SK-N-SH treated with all-trans-retinoic acid at 6 μM for 48 hours (cell line): Measurements from ENCODE around the gene TIMP2.

Experiments
- ATAC-seq: fragments of 200-7000 bp; cut with Tn5 transposase; 3 replicates; pipeline ENCODE4 v1.9.1; 2020; ENCODE audit warnings: mild to moderate bottlenecking, moderate library complexity
- ARNTL ChIP-seq: fragments of 450-650 bp; formaldehyde crosslinking; IDR thresholded peaks from 2 replicates; pipeline ENCODE4 v1.5.0; 2020; ENCODE audit warnings: low read depth, mild to moderate bottlenecking, moderate library complexity, borderline replicate concordance
- BACH2 ChIP-seq: fragments of 250-450 bp; sonication (Bioruptor Pico); IDR thresholded peaks from 2 replicates; pipeline ENCODE4 v1.9.0; 2021; ENCODE audit warnings: mild to moderate bottlenecking, borderline replicate concordance
- CREB5 ChIP-seq: fragments of 250-450 bp; sonication (Bioruptor Pico); IDR thresholded peaks from 2 replicates; pipeline ENCODE4 v1.5.1; 2020; ENCODE audit warnings: low read depth, mild to moderate bottlenecking, moderate library complexity
- CSDC2 ChIP-seq: fragments of 250-450 bp; sonication (Bioruptor Pico); IDR thresholded peaks from 2 replicates; pipeline ENCODE4 v1.5.0; 2020; ENCODE audit warnings: mild to moderate bottlenecking, moderate library complexity
- ESRRG ChIP-seq: fragments of 250-450 bp; sonication (Bioruptor Pico); IDR thresholded peaks from 2 replicates; pipeline ENCODE4 v1.6.1; 2021; ENCODE audit warnings: mild to moderate bottlenecking
- ISL1 ChIP-seq: fragments of 250-450 bp; sonication (Bioruptor Pico); IDR thresholded peaks from 2 replicates; pipeline ENCODE4 v2.1.2; 2022; ENCODE audit warnings: mild to moderate bottlenecking, moderate library complexity
- OSR1 ChIP-seq: fragments of 250-450 bp; sonication (Bioruptor Pico); IDR thresholded peaks from 2 replicates; pipeline ENCODE4 v1.8.0; 2022; ENCODE audit warnings: moderate library complexity, mild to moderate bottlenecking, inconsistent platforms
- PPARA ChIP-seq: fragments of 250-450 bp; sonication (Bioruptor Pico); IDR thresholded peaks from 2 replicates; pipeline ENCODE4 v1.5.0; 2020; ENCODE audit warnings: mild to moderate bottlenecking, borderline replicate concordance
- RARB ChIP-seq: fragments of 250-450 bp; sonication (Bioruptor Pico); IDR thresholded peaks from 2 replicates; pipeline ENCODE4 v1.8.0; 2021; ENCODE audit warnings: mild to moderate bottlenecking, moderate library complexity
- SNAI2 ChIP-seq: fragments of 250-450 bp; sonication (Bioruptor Pico); IDR thresholded peaks from 2 replicates; pipeline ENCODE4 v1.5.0; 2020; ENCODE audit warnings: mild to moderate bottlenecking, moderate library complexity
- TSHZ2 ChIP-seq: fragments of 250-450 bp; sonication (Bioruptor Pico); IDR thresholded peaks from 2 replicates; pipeline ENCODE4 v1.5.0; 2020; ENCODE audit warnings: mild to moderate bottlenecking, moderate library complexity
- ZC3H10 ChIP-seq: fragments of 250-450 bp; sonication (Bioruptor Pico); IDR thresholded peaks from 2 replicates; pipeline ENCODE4 v1.5.1; 2021; ENCODE audit warnings: mild to moderate bottlenecking, moderate library complexity
- ZFP3 ChIP-seq: fragments of 250-450 bp; sonication (Bioruptor Pico); IDR thresholded peaks from 2 replicates; pipeline ENCODE4 v1.5.0; 2020; ENCODE audit warnings: mild to moderate bottlenecking, moderate library complexity
- ZFP30 ChIP-seq: fragments of 450-650 bp; formaldehyde crosslinking; IDR thresholded peaks from 2 replicates; pipeline ENCODE4 v1.5.0; 2022; ENCODE audit warnings: mild to moderate bottlenecking, moderate library complexity
- ZNF565 ChIP-seq: fragments of 450-650 bp; formaldehyde crosslinking; conservative IDR thresholded peaks from 2 replicates; pipeline ENCODE4 v1.5.0; 2020; ENCODE audit warnings: low read depth, mild to moderate bottlenecking, moderate library complexity
- ZNF70 ChIP-seq: fragments of 450-650 bp; formaldehyde crosslinking; IDR thresholded peaks from 2 replicates; pipeline ENCODE4 v1.5.0; 2020; ENCODE audit warnings: mild to moderate bottlenecking, moderate library complexity
- TF ChIP-seq, protein P1 (sequence below): fragments of 250-450 bp; sonication (Bioruptor Pico); IDR thresholded peaks from 2 replicates; pipeline ENCODE4 v1.8.0; 2020; ENCODE audit warnings: mild to moderate bottlenecking, moderate library complexity, borderline replicate concordance
- TF ChIP-seq, protein P2 (sequence below): fragments of 250-450 bp; sonication (Bioruptor Pico); IDR thresholded peaks from 2 replicates; pipeline ENCODE4 v1.5.1; 2021; ENCODE audit warnings: mild to moderate bottlenecking, moderate library complexity

TIMP2 gene

GRCh38 chr17:78822552-78822951 is 102.6 kb downstream of the TIMP2 start (continued):
- TF ChIP-seq TSHZ2 (CRISPR knock-in tag) (no peak), RARB (CRISPR knock-in tag) (no peak), CREB5 (no peak), CSDC2 (no peak), SNAI2 (no peak), ZNF70 (CRISPR knock-in tag) (no peak)
- TF ChIP-seq, protein P1, sequence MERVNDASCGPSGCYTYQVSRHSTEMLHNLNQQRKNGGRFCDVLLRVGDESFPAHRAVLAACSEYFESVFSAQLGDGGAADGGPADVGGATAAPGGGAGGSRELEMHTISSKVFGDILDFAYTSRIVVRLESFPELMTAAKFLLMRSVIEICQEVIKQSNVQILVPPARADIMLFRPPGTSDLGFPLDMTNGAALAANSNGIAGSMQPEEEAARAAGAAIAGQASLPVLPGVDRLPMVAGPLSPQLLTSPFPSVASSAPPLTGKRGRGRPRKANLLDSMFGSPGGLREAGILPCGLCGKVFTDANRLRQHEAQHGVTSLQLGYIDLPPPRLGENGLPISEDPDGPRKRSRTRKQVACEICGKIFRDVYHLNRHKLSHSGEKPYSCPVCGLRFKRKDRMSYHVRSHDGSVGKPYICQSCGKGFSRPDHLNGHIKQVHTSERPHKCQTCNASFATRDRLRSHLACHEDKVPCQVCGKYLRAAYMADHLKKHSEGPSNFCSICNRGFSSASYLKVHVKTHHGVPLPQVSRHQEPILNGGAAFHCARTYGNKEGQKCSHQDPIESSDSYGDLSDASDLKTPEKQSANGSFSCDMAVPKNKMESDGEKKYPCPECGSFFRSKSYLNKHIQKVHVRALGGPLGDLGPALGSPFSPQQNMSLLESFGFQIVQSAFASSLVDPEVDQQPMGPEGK (CRISPR knock-in tag) = no peak

DNA sequence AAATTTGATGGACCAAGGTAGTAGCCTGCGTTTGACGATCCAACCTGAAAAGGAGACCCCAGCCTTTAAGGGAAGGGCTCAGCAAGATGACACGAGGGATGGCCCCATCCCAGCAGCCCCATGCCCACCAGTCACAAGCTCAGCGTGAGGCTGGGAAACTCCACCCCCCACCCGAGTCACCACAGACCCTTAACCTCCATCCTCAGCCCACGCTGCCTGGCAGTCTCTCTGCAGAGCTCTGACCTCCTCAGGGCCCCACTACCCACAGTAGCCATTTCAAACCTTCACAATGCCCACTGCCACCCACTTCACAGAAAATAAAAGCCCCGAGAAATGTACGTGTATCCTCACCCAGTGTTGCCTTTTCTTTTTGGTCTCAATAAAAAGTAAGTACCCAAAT is 103.2 kb downstream of the TIMP2 start:
- ATAC-seq = no peak
- TF ChIP-seq ESRRG (CRISPR knock-in tag) = no peak

DNA sequence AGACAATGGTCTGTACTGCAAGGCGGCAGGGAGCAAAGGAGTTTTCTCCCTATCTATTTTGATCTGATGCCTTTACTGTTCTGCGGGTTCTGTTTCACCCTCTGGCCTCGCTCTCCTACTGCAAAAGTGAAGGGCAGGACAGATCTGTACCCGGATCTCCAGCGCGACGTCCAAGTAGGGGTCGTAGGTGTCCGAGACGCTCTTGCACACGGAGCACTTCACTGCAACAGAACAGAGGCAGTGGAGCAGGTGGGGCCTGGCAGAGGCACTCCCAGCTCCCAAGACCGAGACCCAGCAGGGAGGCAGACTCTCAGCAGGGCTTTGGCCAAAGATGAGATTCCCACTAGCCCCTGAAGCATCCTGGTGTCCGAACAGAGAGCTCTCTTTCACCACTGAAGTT is 104.3 kb downstream of the TIMP2 start:
- TF ChIP-seq ZNF565 (CRISPR knock-in tag) (no peak), ZFP3 (no peak), ARNTL (CRISPR knock-in tag) (no peak), SNAI2 (no peak), ISL1 (CRISPR knock-in tag) (no peak), ZC3H10 (CRISPR knock-in tag) (no peak)
- TF ChIP-seq, protein P2, sequence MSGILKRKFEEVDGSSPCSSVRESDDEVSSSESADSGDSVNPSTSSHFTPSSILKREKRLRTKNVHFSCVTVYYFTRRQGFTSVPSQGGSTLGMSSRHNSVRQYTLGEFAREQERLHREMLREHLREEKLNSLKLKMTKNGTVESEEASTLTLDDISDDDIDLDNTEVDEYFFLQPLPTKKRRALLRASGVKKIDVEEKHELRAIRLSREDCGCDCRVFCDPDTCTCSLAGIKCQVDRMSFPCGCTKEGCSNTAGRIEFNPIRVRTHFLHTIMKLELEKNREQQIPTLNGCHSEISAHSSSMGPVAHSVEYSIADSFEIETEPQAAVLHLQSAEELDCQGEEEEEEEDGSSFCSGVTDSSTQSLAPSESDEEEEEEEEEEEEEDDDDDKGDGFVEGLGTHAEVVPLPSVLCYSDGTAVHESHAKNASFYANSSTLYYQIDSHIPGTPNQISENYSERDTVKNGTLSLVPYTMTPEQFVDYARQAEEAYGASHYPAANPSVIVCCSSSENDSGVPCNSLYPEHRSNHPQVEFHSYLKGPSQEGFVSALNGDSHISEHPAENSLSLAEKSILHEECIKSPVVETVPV = no peak
- no peak for ATAC-seq

- ATAC-seq = no peak
- TF ChIP-seq, protein P2 = no peak
- no peak for TF ChIP-seq PPARA (CRISPR knock-in tag)
- no peak for TF ChIP-seq ZFP30 (CRISPR knock-in tag)
- TF ChIP-seq, protein P1 (CRISPR knock-in tag) = no peak
- no peak for TF ChIP-seq OSR1 (CRISPR knock-in tag)
- TF ChIP-seq SNAI2 = no peak
- no peak for TF ChIP-seq CREB5
- no peak for TF ChIP-seq ZNF70 (CRISPR knock-in tag)
- no peak for TF ChIP-seq RARB (CRISPR knock-in tag)
- TF ChIP-seq TSHZ2 (CRISPR knock-in tag) = no peak; the same call in 1 of the 2 replicates
- TF ChIP-seq ISL1 (CRISPR knock-in tag) = no peak
- no peak for TF ChIP-seq BACH2 (CRISPR knock-in tag)
- no peak for TF ChIP-seq ESRRG (CRISPR knock-in tag)
These were observed 105.1 kb downstream of the TIMP2 start for GRCh38 chr17:78819806-78820792.
